ENCODE data around the gene CYTH3.
A peak's percentile ranks its signal among the peaks of the same experiment; 100 is the strongest.
"Not testable (repeated sequence)": the region's sequence is repeated elsewhere in the genome, so short reads cannot be mapped to it uniquely, and the experiment has no call there.

The CYTH3 gene

GRCh38 chr7:6229284-6229683, 43.1 kb downstream of the CYTH3 start:
- not testable (repeated sequence) for DNase-seq (ENCODE audit: low read depth)

- DNase-seq (ENCODE audit: low read depth): peak; percentile 36
Observed at GRCh38 chr7:6228361-6229229, 43.8 kb downstream of the CYTH3 start.

- no peak for DNase-seq (ENCODE audit: low read depth)
Observed at GRCh38 chr7:6227294-6227846, 45.1 kb downstream of the CYTH3 start.

- peak; percentile 37 for DNase-seq (ENCODE audit: low read depth)
Observed at GRCh38 chr7:6226194-6226799, 46.1 kb downstream of the CYTH3 start.

- DNase-seq (ENCODE audit: low read depth): not testable (repeated sequence)
Observed at GRCh38 chr7:6223411-6223810, 49.0 kb downstream of the CYTH3 start.

GRCh38 chr7:6223010-6223409, 49.4 kb downstream of the CYTH3 start:
- not testable (repeated sequence) for DNase-seq (ENCODE audit: low read depth)

- DNase-seq (ENCODE audit: low read depth): peak; percentile 70
Observed at GRCh38 chr7:6221340-6222319, 50.8 kb downstream of the CYTH3 start.

GRCh38 chr7:6218329-6218728, 54.1 kb downstream of the CYTH3 start:
- DNase-seq (ENCODE audit: low read depth): no peak

- no peak for DNase-seq (ENCODE audit: low read depth)
Observed at GRCh38 chr7:6212008-6212407, 60.4 kb downstream of the CYTH3 start.

GRCh38 chr7:6210621-6211372, 61.6 kb downstream of the CYTH3 start:
- no peak for DNase-seq (ENCODE audit: low read depth)

- DNase-seq (ENCODE audit: low read depth): no peak
Observed at GRCh38 chr7:6209340-6209739, 63.1 kb downstream of the CYTH3 start.

GRCh38 chr7:6208573-6209328, 63.7 kb downstream of the CYTH3 start:
- DNase-seq (ENCODE audit: low read depth): no peak

- no peak for DNase-seq (ENCODE audit: low read depth)
Observed at GRCh38 chr7:6205971-6206660, 66.3 kb downstream of the CYTH3 start.

- DNase-seq (ENCODE audit: low read depth): no peak
Observed at GRCh38 chr7:6203381-6203780, 69.0 kb downstream of the CYTH3 start.

GRCh38 chr7:6202117-6202516, 70.3 kb downstream of the CYTH3 start:
- DNase-seq (ENCODE audit: low read depth): no peak

- no peak for DNase-seq (ENCODE audit: low read depth)
Observed at GRCh38 chr7:6200971-6201370, 71.5 kb downstream of the CYTH3 start.

GRCh38 chr7:6198689-6199595, 73.5 kb downstream of the CYTH3 start:
- DNase-seq (ENCODE audit: low read depth): no peak

- no peak for DNase-seq (ENCODE audit: low read depth)
Observed at GRCh38 chr7:6197801-6198551, 74.4 kb downstream of the CYTH3 start.
